ENCODE results near the gene FREM1. TPM values are rescaled to one million over a fixed set of nuclear protein-coding genes. Genes with fewer than 3 reads are reported as not detected.

FREM1 gene
- polyA plus RNA-seq, 1 donor from 2014 or later = 2.3 TPM

GRCh38 chr9:14710804-14711203 is 199.4 kb downstream of the FREM1 start:
- no peaks in the 10 kb centered on the region for H3K27me3 ChIP-seq (ENCODE audit: insufficient read depth, low read depth, low read length)
- H3K4me2 ChIP-seq (ENCODE audit: low read length) = no peak overlapping the region
- no peak overlapping the region for H3K9ac ChIP-seq (ENCODE audit: low read length)
- H3K79me2 ChIP-seq (replicated peaks; ENCODE audit: insufficient read depth, low read length) = no peaks in the 10 kb centered on the region
- no peaks in the 10 kb centered on the region for H3K36me3 ChIP-seq (ENCODE audit: insufficient read depth, low read length)
- H4K20me1 ChIP-seq (ENCODE audit: insufficient read depth) = no peaks in the 10 kb centered on the region
- TF ChIP-seq CTCF (IDR thresholded peaks at IDR 0.05; ENCODE audit: poor library complexity, severe bottlenecking) (no peak), POLR2AphosphoS5 (IDR thresholded peaks at IDR 0.05) (no peak), MXI1 (conservative IDR thresholded peaks at IDR 0.05; ENCODE audit: poor library complexity, severe bottlenecking) (no peak), REST (IDR thresholded peaks at IDR 0.05; ENCODE audit: borderline replicate concordance) (no peak), EZH2 (IDR thresholded peaks at IDR 0.05; ENCODE audit: borderline replicate concordance, insufficient read depth, low read length, poor library complexity, severe bottlenecking) (no peak), EP300 (conservative IDR thresholded peaks at IDR 0.05; ENCODE audit: poor library complexity, severe bottlenecking) (no peak), RAD21 (conservative IDR thresholded peaks at IDR 0.05) (no peak)
- H3K9me3 ChIP-seq (ENCODE audit: low read length) = peaks cover 3% of the 10 kb centered on the region
- H3K4me3 ChIP-seq (ENCODE audit: low read length) = no peak overlapping the region
- H3K27ac ChIP-seq (ENCODE audit: low read length) = no peak overlapping the region
- no peaks in the 10 kb centered on the region for H3K9me2 ChIP-seq (ENCODE audit: insufficient read depth, low read length)
- no peak overlapping the region for H2AFZ ChIP-seq (ENCODE audit: low read depth, low read length)
- no peaks in the 10 kb centered on the region for H3F3A ChIP-seq (ENCODE audit: insufficient read depth, low read length, poor library complexity, severe bottlenecking)

- H3K4me3 ChIP-seq (ENCODE audit: low read length) = no peak overlapping the region
- peaks cover 8% of the 10 kb centered on the region for H3K9me3 ChIP-seq (ENCODE audit: low read length)
- TF ChIP-seq CTCF (IDR thresholded peaks at IDR 0.05; ENCODE audit: poor library complexity, severe bottlenecking) = no peak
- no peak for TF ChIP-seq REST (IDR thresholded peaks at IDR 0.05; ENCODE audit: borderline replicate concordance)
- no peak for TF ChIP-seq EP300 (conservative IDR thresholded peaks at IDR 0.05; ENCODE audit: poor library complexity, severe bottlenecking)
- TF ChIP-seq POLR2AphosphoS5 (IDR thresholded peaks at IDR 0.05) = no peak
- TF ChIP-seq RAD21 (conservative IDR thresholded peaks at IDR 0.05) = no peak
- no peak for TF ChIP-seq MXI1 (conservative IDR thresholded peaks at IDR 0.05; ENCODE audit: poor library complexity, severe bottlenecking)
- TF ChIP-seq SMC3 (conservative IDR thresholded peaks at IDR 0.05; ENCODE audit: poor library complexity) = no peak
- TF ChIP-seq TAF1 (IDR thresholded peaks at IDR 0.05; ENCODE audit: low read depth) = no peak
- H2AFZ ChIP-seq (ENCODE audit: low read depth, low read length) = no peak overlapping the region
- H3K79me2 ChIP-seq (replicated peaks; ENCODE audit: insufficient read depth, low read length) = no peaks in the 10 kb centered on the region
- H3K4me2 ChIP-seq (ENCODE audit: low read length) = no peak overlapping the region
- H3K9me2 ChIP-seq (ENCODE audit: insufficient read depth, low read length) = no peaks in the 10 kb centered on the region
- no peaks in the 10 kb centered on the region for H3K27me3 ChIP-seq (ENCODE audit: insufficient read depth, low read depth, low read length)
- H4K20me1 ChIP-seq (ENCODE audit: insufficient read depth) = no peaks in the 10 kb centered on the region
- H3F3A ChIP-seq (ENCODE audit: insufficient read depth, low read length, poor library complexity, severe bottlenecking) = no peaks in the 10 kb centered on the region
- H3K36me3 ChIP-seq (ENCODE audit: insufficient read depth, low read length) = no peaks in the 10 kb centered on the region
- H3K27ac ChIP-seq (ENCODE audit: low read length) = no peak overlapping the region
- H3K9ac ChIP-seq (ENCODE audit: low read length) = no peak overlapping the region
Measured at GRCh38 chr9:14706530-14707140, 203.6 kb downstream of the FREM1 start.

Measured in neural cell (in vitro differentiated cells).